HFFc6 (cell line): ENCODE data around the gene TRIM40. TPM values are rescaled to one million over a fixed set of nuclear protein-coding genes. Genes with fewer than 3 reads are reported as not detected.

Source experiments
- DNase-seq: peaks from one replicate; pipeline ENCODE4 v3.0.0-alpha.2; 2018
- H3K27ac Mint-ChIP-seq: 2 replicates; pipeline ENCODE4 v1.8.0; 2020; ENCODE audit warnings: mild to moderate bottlenecking, mixed read lengths
- H3K27me3 Mint-ChIP-seq: 2 replicates; pipeline ENCODE4 v1.8.0; 2021; ENCODE audit warnings: mild to moderate bottlenecking, moderate library complexity, mixed read lengths; ENCODE audit not compliant: insufficient read depth
- H3K36me3 Mint-ChIP-seq: 2 replicates; pipeline ENCODE4 v1.8.0; 2021; ENCODE audit warnings: low read depth, mixed read lengths
- H3K4me1 Mint-ChIP-seq: 2 replicates; pipeline ENCODE4 v1.8.0; 2020; ENCODE audit warnings: low read depth, mixed read lengths
- H3K4me3 Mint-ChIP-seq: 2 replicates; pipeline ENCODE4 v1.8.0; 2020; ENCODE audit warnings: mild to moderate bottlenecking, moderate library complexity, mixed read lengths
- H3K9me3 Mint-ChIP-seq: 2 replicates; pipeline ENCODE4 v1.8.0; 2020; ENCODE audit warnings: mild to moderate bottlenecking, mixed read lengths
- total RNA-seq, 6 experiments: library from RNA; stranded (reverse); fragmentation: NEBNext Ultra II Directional; extraction: Animal tissue kit (Norgen Biotek cat#: 25700); gene quantifications; 2 replicates in 1 of 6; 3 replicates in 5 of 6; pipeline ENCODE4 v1.2.3, GENCODE V29; 2021
- TF ChIP-seq, protein P1 (sequence below): fragments of 200-600 bp; sonication (generic); IDR thresholded peaks from 2 replicates; pipeline ENCODE4 v1.5.0; 2021; ENCODE audit warnings: antibody characterized with exemption, mild to moderate bottlenecking

The TRIM40 gene
- total RNA-seq, 6 experiments from 2014 or later: not detected

DNA sequence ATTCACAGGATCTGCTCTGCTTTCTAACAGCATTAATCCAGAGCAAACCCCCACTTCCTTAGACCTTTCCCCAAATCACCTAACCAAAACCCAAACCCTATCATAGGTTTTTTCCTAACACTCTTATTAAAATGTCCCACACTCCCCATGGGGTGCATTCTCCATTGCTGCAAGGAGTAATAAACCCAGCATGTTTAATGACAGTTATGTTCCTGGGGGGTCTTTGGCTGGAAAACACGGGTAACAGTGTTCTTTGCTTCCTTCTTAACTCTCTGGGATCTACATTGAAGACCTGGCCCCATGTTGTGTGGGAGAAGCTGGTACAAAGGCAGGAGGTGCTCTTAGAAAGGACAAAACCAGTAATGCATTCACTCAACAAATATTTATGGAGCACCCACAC, 39.1 kb upstream of the TRIM40 start:
- Mint-ChIP-seq H3K4me3 (no peak overlapping the region), H3K27ac (no peak overlapping the region), H3K4me1 (peaks cover 31% of the 10 kb centered on the region), H3K27me3 (peaks cover 47% of the 10 kb centered on the region), H3K36me3 (no peaks in the 10 kb centered on the region), H3K9me3 (no peaks in the 10 kb centered on the region)
- TF ChIP-seq, protein P1, sequence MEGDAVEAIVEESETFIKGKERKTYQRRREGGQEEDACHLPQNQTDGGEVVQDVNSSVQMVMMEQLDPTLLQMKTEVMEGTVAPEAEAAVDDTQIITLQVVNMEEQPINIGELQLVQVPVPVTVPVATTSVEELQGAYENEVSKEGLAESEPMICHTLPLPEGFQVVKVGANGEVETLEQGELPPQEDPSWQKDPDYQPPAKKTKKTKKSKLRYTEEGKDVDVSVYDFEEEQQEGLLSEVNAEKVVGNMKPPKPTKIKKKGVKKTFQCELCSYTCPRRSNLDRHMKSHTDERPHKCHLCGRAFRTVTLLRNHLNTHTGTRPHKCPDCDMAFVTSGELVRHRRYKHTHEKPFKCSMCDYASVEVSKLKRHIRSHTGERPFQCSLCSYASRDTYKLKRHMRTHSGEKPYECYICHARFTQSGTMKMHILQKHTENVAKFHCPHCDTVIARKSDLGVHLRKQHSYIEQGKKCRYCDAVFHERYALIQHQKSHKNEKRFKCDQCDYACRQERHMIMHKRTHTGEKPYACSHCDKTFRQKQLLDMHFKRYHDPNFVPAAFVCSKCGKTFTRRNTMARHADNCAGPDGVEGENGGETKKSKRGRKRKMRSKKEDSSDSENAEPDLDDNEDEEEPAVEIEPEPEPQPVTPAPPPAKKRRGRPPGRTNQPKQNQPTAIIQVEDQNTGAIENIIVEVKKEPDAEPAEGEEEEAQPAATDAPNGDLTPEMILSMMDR: no peak
- DNase-seq: no peak

DNA sequence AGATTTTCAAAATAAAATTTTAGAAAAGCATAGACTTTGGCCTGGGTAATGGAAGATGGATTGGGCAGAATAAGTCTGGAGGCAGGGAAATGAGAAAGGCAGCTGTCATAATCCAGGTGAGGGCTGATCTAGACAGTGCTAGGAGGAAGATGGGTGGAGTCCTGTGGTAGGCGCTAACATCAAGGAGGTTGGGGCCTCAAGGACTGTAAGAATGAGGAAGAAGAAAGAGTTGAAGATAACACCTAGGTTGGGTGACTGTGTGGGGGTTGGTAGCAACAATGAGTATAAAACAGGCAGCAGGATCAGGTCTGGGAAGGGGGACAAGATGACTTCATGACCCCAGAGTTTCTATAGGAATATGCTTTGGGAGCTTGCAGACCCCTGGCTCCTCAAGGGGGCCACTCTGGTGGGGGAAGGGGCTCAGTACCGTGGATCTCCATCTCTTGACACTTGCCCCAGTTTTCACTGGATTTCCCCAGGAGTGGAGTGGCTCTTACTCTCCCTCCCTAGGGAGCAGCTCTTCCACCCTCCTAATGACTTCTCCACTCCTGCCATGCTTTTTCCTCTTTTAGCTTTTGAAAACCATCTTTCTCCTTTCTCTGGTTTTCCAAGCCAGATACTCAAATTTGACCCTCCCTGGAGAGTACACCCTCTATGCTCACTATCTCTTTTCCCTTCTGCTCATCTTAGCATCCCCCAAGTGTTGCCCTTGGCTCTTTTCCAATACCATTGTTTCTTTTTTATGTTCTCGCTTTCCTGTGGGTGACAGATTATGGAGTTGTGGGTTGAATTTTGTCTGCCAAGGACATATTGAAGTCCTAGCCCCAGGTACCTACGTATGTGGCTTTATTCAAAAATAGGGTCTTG, 37.8 kb upstream of the TRIM40 start:
- Mint-ChIP-seq H3K4me3 (no peak overlapping the region), H3K9me3 (no peaks in the 10 kb centered on the region), H3K4me1 (peaks cover 35% of the 10 kb centered on the region), H3K27ac (no peak overlapping the region), H3K36me3 (no peaks in the 10 kb centered on the region), H3K27me3 (peaks cover 39% of the 10 kb centered on the region)
- DNase-seq: no peak
- TF ChIP-seq, protein P1: no peak

DNA sequence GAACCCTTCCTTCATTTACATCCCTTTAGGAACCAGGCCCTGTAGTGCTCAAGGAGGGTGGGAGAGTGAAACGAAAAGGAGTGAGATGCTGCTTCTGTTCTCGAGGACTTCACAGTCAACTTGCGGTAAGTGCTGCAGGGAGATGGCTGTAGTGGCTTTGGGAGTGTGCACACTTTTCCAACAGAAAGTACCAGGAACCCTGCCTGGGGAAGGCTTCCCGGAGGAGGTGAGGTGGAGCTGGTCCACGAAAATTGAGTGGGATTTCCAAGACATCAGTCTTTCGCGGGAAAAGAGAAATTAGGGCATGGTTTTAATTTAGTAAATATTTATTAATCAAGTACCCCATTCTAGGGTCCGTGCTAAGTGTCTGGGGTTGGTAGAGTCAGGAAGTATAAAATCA, 35.8 kb upstream of the TRIM40 start:
- Mint-ChIP-seq H3K27ac (no peak overlapping the region), H3K36me3 (no peaks in the 10 kb centered on the region), H3K4me3 (peak overlapping the region; percentile 78), H3K4me1 (peaks cover 44% of the 10 kb centered on the region), H3K27me3 (peaks cover 36% of the 10 kb centered on the region), H3K9me3 (no peaks in the 10 kb centered on the region)
- TF ChIP-seq, protein P1: no peak
- DNase-seq: no peak

DNA sequence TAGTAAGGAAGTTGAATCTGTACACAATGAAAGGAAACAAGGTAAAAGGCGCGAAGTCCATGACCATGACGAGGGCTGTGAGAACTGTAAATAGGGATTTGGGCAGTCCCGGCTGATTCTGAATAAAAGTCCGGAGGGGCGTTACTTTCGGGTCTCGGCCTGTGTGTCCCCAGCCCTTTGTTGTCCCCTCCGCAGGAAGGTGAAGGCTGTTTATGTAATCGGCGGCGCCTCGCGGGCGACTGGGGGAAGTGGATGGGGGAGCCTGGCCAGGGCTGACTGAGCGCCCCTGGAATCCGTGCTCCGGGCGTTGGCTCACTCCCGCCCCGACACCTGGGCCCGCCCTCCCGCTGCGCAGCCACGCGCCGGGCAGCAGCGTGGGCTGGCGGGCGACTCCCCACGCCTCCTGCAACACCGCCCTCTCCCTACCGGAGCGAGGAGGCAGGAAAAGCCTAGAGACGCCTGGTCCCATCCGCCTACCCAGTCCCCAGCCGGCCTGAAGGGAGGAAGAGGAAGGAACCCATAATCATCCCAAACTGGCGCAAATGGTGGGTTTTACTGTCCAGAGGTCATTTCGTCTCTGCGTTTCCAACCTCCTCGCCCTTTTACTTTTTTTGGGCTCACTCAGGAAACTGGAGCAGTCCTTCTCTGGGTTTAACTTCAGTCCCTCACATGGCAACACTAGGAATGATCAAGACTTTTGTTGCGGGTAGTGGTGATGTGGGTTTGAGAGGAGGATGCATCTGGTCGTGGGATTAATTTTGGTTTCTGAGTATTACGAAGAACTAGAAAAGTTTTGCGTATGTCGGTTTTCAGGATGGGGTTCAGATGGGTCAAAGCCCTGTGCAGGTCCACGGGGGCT, 35.1 kb upstream of the TRIM40 start:
- Mint-ChIP-seq H3K4me1 (peaks cover 40% of the 10 kb centered on the region), H3K4me3 (peak overlapping the region; percentile 90), H3K27ac (no peak overlapping the region; the same call in 1 of the 2 replicates), H3K36me3 (no peaks in the 10 kb centered on the region), H3K9me3 (no peaks in the 10 kb centered on the region), H3K27me3 (peaks cover 33% of the 10 kb centered on the region)
- TF ChIP-seq, protein P1: peak; percentile 16; the same call in 1 of the 2 replicates
- DNase-seq: no peak

DNA sequence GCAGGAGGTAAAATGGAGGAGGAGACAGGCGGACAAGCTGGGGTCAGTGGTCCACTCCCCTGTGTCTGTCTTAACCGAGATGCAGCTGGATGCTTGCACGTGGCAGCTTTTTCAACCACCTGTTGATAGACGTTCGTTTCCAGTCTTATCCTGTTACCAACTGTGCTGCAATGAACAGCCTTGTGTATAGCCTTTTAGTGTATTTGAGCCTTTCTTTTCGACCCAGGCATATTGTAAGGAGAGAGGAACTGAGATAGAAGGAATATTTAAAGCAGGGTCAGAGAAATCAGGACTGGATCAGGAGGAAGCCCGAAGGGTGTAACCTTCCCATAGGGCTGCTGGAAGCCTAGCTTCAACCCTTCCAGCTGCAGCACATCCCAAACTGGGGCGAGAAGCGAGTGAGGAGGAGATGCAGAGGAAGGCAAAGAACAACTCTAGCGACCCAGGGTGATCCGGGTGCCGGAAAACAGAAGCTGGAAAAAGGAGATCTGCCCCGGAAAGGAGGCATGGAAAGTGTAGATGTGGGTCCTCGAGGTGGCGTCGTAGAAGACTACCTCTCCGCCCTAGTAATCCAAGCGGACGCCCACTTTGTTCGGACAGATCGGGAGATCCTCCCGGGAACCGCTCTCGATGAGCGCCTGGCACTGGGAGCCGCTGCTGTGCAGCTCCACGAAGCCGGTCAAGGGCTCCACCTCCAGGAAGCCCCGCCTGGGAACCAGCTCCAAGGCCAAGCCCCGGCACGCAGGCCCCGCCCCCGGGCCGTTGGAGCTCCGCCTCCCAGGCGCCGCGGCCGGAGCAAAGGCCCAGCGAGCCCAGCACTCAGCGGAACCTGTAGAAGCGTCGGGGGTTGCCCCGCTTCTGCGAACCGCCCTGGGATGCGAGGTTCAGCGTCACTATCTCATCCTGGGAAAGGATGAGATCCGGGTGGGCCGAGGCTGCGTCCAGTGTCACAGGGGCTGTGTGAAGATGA, 34.2 kb upstream of the TRIM40 start:
- Mint-ChIP-seq H3K27ac (peak overlapping the region; percentile 47), H3K4me1 (peaks cover 40% of the 10 kb centered on the region), H3K4me3 (peak overlapping the region; percentile 90), H3K9me3 (no peaks in the 10 kb centered on the region), H3K36me3 (no peaks in the 10 kb centered on the region), H3K27me3 (peaks cover 30% of the 10 kb centered on the region)
- DNase-seq: peak; percentile 85
- TF ChIP-seq, protein P1: peak; percentile 39; the same call in 1 of the 2 replicates
